ENCODE results near the gene JAZF1.
"Not testable (repeated sequence)": the region's sequence is repeated elsewhere in the genome, so short reads cannot be mapped to it uniquely, and the experiment has no call there.

JAZF1 gene

DNA sequence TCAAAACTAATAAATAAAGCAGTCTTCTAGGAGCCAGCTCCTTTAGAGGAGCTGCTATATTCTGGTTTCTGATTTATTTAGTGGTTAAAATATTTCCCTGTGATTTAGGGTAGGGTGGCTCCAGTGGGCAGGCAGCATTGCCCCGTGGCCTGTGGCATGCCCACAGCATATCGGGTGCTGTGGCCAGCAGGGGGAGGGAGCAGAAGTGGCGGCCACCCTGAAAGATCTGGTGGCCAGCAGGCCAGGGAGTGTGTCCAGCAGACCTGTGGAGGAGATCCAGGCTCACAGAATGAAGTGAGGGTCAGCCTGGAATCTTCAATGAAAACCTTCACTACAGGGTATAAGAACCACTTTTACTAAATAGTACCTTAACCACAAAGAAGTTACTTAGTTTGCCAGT, 251.5 kb downstream of the JAZF1 start:
- DNase-seq, result no peak

DNA sequence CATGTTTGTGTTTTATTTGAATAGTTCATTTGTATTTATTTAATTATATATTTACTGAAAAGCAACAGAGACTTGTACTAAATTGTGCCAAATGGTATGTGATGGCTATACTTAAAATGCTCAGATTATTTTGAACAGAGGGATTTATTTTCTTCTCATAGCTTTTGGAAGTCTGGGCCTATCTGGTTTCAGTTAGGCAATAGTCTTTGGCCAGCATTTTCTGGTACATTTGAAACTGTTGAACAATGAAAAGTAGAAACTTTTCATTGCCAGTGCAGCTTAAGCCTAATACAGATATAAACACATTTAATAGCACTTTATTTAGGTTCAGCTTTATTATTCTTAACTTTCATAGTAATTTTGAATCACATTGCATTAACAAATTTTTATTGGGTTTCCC, 252.6 kb downstream of the JAZF1 start:
- DNase-seq, result no peak

DNA sequence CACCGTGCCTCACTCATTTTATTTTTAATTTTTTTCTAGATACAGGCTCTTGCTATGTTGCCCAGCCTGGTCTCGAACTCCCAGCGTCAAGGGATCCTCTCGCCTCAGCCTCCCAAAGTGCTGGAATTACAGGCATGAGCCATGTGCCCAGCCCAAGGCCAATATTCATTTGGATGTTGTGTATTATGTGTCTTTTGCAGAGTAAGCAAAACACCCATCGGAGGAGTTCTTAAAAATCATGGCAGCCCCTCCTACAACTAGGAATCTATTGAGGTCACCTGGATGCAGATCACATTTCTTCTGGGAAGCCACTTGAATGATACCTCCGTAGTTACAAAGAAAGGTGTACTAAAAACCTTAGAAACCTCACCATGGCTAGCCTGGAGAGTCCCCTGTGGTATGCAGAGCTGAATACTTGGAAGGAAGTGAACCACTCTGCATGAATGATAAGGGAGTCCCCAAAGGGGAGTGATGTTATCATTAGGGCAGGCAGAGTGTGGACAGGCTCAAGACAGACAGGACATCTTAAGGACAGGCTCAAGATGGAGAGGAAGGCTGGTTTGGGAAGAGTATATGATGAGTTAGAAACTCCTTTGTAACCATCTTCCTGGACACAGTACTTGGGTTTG, 254.9 kb downstream of the JAZF1 start:
- no peak for DNase-seq

DNA sequence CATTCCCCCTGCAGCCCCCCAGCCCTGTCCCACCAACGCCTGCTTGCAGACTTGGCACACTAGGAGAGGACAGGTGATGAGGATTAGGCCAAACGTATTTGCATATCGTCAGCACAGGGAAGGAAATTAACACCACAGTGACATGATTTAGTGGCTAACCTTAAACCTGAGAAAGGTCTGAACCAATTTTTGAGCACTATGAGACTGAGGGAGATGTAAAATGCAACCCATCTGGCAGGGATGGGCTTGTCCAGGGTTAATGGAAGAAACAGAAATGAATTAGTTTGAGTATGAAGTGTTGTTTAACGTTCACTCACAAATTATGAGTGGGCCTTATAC, 257.0 kb downstream of the JAZF1 start:
- no peak for DNase-seq

DNA sequence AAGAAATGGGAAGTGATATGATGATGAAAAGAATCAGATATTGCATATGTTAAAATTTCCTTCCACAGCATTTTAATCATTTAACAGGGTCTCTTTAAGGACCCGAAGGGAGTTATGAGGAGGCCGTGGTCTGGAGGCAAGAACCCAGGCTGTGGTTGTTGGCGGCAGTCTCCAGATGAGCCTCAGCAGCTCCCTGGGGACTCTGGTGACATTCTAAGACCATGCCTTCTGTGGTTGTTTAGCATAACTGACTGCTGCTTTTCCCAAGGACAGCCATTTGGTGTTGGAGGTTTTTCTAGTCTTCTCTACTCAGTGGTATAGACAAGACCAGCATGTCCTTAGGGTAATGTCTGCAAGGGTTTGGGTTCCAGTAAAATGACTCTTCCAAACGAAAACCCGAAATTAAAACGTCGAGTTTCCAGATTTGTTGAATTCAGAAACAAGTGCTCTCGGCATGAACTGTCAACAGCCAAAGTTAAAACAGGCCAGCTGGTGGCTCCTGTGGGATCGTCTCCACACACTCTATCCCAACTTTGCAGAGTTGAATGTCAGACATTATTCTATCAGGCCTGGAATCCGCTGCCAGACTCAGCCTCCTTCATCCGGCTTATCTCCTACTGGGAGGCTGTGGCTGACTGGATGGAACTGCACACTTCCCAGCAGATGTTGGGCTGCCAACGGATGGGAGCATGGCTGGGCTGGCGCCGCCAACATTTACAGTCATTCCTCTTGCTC, 257.5 kb downstream of the JAZF1 start:
- DNase-seq, result no peak

DNA sequence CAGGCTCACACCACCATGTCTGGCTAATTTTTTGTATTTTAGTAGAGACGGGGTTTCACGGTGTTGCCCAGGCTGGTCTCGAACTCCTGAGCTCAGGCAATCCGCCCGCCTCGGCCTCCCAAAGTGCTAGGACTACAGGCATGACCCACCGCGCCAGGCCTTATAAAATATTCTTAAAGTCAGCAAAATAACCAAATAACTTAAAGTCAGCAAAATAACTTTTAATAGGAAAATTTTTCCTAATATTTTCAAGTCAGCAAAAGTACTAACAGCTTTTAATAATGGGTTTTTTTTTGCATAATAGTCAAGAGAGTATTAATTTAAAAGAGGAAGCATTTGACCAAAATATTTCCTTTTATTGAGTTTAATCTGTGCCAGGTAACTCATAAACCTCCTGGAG, 258.2 kb downstream of the JAZF1 start:
- DNase-seq, result not testable (repeated sequence)

DNA sequence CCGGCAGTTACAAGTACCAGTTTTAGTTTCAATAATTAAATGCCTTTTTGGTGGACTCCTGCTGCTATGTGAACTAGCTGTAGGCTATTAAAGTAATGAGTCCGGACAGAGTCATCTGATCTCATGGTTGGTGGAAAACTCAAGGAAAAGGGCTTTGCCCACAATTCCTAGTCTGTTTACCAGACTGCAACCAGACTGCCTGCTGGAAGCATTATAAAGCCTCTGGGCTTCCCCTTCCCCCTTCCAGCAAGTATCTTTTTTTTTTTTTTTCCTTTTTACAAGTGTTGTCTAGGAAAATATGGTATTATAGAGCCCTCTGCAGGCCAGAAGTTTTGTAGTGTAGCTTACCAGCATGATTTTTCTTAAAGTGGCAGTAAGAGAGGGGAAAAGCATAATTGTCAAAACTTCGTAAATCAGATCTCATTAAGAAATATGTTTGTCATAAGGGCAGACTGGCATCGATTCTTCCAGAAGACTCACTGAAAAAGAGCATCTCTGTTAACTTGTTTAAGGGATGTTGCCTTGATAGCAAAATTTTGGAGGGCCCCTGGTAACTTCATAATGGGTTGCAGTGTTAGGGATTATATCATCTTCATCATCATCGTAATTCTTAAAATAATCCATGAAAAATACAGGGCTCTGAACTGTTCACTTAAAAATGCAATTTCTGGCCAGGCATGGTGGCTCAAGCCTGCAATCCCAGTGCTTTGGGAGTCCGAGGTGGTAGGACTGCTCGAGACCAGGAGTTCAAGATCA, 259.3 kb downstream of the JAZF1 start:
- peak; percentile 55 for DNase-seq

DNA sequence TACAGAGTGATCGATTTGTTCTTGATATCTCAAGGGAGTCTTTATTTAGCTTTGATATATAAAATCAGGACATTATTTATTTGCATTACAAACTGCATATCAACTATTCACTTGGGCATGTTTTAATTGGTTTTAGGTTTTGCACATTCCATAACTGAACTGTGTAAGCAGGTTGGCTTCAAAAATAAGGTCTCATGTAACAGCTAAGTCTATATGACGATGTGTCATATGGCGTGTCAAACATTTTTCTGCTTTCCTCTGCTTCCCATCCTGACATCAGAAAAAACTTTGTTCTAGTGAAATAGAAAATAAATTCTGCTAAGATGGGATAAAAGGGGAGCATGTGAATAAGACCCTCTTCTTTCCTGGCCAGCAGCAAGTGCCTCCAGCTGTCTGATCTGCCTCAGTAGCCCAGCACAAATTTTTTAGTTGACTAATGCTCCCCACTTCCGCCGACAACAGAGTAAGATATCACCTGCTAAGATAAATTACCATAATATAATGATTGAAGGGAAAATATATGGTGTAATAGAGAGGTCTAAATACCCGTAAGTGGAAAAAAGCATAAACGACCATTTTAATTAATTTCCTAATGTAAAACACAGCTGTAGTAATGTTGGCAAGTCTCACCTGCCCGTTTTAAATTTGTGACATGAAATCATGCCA, 260.2 kb downstream of the JAZF1 start:
- no peak for DNase-seq

DNA sequence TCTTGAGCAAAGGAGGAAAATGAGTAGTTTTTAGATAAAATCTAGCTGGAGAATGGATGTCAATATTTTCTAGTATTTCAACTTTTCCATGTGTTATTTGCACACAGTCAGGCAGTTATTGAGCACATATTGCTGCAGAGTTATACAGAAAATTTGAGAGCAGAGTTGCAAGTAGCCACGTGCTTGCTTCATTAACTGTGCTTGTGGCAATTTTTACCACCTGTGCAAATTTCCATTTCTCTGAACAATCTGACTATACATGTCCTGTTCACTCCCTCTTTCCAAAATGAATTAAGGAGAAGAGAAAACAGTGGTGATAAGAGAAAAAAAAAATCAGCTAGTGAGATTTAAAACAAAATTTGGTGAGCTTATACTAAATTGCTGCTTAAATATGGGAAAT, 262.1 kb downstream of the JAZF1 start:
- DNase-seq, result no peak

DNA sequence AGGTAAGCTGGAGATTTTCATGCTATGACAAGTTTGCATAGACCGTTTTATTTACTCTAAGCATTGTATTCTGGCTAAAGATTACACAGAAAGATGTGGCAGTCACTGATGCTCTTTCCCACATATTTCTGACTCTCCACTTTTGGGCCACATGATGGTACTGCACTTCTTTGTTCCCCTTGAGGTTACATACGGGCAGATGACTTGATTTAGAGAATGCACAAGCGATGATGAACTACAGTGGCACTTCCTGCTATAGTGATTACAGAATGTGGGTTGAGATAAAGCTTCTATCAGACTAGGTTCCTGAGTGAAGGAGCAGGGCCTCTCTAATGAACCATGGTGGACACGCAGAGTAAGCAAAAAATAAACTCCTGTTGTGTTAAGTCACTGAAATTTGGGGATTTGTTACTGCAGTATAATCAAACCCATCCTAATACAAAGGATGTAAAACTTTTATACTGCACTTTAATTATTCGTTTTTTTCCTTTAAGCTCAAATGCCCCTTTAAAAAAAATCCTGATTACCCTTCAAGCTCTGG, 262.8 kb downstream of the JAZF1 start:
- DNase-seq, result peak; percentile 19

DNA sequence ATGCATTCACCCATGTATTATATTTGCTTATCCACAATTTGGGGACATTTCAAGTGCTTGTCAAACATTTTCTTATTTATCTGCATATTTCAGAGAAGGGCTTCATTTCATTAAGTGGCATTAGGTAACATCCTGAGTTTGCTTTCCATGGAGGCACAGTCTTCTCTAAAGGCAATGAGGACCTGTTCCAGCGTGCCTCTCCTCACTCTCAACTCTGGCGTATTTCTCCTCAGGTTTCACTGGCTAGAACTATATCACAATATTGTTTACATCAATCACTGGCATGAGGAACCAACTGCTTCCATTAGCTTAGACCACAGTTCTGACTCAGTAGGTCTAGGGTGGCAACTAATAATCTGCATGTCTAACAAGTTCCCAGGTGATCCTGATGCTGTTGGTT, 263.5 kb downstream of the JAZF1 start:
- peak; percentile 87 for DNase-seq

DNA sequence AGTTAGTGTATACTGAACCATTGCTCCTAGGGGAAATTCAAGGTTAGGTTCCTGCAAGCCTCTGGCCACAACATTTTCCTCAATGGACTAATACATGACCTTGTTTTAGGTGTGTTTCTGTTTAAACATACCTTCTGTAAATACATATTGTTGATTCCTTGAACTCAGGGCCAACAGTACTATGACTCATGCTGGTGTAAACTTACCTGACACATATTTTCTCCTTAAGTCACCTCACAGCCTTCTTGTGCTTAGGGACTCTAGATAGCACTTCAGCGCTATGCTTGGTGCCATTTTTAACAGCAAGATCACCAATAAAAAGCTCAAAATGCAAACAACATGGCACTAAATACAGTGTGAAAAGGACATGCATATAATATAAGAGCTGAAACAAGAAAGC, 264.2 kb downstream of the JAZF1 start:
- no peak for DNase-seq

DNA sequence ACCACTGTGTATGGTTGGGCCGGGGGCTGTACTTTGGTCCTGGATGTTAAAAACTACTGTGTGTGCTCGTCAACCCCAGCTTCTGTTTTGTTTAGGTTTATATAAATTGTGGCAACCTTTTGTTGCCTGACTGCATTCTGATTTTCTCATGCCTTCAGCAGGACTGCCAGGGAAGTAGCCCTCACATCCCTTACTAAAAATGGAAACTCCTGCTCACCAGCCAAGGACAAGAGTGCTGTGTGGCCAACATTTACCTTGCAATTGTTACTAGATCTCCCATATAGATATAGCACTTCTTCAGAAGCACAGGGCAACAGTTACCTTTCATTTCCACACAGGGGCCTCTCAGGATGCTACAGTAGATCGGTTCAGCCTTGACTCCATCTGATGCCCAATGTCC, 266.2 kb downstream of the JAZF1 start:
- no peak for DNase-seq

DNA sequence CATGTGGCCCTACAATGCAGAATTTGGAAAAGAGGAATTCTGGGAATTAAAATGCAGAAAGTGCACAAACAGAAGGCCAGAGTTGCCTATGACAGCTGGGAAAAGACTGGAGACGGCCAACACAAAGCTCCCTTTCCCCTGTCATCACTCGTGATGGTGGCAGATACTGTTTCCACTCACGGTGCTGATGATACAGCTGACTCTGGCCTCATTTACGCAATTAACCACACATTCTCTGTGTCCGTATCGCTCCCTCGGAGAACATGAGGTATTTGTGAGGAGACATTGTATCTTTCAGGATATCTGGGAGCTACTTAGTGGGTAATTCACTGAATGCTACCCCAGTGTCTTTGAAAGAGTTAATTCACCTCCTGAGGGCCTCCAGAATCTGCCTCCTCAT, 267.8 kb downstream of the JAZF1 start:
- DNase-seq, result no peak

DNA sequence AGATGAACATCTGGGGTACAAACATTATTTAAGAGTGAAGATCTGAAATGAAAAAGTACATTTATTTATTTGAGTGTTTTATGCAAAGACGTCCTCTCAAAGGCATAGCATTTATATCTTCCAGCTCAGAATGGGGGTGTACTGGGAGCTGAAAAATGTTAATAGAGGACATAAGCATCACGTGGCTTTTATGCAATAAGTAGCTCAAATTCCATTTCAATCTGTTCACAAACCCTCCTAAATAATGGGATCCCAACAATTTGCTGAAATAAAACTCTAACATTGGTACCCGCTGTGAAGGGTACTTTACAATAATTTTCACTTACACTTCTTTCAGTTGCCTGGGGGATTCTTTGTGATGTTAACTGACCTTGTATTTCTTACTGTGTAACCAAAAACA, 268.7 kb downstream of the JAZF1 start:
- DNase-seq, result no peak

DNA sequence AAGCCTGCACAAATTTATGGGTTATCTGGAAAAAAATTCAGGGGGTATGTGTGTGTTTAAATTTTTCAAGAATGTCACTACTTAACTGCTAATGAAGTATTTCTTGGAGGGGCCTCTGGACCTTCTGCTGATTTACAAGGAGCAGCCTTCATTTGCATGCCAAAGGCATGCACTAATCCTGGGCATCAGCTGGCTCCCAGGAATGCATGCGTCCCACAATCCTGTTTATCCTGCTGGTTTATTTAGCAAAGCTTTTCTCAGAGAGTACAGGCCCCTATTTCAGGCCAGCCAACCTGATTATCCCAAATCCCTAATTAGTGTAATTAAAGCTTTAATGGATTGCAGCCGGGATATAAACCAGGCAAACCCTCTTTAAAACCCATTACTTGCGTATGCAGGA, 270.3 kb downstream of the JAZF1 start:
- no peak for DNase-seq

DNA sequence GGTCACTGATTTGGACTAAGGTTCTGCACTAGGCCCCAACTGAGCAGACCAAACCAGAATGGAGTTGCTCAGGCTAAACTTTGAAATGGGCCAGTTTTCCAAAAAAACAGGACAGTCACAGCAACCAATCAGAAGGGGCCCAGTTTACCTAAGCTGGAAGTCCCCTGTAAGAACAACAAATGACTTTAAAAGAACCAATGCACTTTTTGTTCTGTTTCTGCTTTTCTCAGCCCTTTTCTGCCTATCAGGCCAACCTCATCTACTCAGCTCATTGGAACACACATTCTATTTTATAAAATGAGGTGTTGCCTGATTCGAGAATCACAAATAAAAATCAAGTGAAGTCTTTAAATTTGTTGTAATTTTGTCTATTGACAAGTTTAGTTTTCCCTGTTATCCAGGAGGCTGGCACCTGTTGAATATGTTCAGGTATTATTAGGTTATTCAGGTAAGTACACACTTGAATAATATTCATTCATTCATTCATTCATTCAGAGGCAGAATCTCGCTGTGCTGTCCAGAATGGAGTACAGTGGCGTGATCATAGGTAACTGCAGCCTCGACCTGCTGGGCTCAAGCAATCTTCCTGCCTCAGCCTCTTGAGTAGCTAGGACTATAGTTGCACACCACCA, 271.9 kb downstream of the JAZF1 start:
- no peak for DNase-seq

DNA sequence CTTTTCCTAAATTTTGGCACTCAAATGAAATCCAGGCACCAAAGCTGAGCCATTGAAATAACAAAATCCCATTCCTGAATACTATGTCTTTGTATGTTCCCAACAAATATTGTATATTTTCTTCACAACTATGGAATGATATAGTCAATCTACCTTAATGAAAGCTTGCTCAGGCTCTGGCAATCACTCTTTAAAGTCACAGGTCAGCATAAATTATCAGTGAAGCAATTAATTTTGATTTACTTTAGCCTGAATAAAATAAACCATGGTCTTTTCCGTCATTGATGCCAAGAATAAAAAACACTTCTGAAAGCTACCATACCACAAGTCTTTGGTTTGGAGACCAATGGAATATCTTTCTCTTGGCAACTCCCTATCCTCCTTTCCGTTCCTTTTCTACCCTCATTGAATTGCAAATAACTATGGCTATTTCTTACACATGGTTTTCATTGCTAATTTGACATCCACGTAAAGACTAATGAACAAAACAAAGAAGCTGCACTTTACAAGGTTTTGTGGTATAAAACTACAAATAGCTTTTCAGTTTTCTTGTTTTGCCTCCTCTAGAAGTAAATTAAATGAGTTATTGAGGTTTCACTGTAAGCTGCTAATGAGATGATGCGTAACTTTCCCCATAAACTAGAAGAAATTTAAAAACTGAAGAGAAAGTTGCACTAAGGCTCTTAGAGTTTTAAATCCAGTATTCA, 274.1 kb downstream of the JAZF1 start:
- no peak for DNase-seq

DNA sequence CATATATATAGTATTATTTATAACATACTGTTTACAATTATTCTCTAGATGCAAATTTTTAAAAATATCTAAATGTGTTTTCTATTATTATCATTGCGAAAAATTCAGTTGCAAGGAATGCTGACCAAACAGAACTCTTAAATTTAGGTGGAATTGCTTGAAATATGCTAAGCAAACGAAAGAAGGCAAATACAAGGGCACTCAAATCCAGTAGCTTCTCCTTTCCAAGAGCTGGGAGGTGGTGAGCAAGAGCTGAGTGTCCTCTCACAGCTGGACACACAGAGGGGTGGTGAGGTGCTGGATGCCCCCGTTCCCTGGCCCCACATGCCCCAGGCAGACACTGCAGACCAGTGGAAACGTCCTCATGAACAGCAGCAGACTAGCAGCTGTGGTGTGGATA, 274.6 kb downstream of the JAZF1 start:
- DNase-seq, result no peak

DNA sequence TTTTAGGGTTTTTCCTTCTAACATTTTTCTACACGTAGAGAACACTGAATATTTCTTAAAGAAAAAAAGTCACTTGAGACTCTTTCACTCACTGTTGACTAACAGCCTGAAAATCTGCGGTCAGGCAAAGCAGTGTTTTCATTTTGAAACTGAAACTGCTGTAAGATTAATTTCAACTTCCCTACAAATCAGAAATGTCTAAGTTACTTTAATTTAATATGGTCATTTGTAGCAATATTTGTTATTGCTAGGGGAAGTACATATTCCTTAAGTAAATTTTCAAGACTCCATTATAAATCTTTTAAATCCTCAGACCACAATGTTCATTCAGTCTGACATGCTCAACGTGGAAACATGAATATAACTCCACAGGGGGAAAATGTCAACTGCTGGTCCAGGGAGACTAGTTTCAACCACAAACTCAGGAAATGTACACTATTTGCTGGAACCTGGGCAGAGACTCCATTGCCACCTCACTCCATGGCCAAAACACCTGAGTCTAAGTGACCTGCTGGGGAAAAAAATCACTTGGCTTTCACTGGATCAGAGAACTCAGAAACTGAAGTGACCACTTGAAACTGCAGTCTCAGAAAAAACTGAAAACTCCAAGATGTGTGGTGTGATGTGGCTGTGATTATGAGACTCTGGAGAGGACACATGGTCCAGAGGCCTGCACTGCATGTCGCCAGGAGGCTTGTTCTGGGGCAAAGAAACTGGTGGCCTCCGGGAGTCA, 279.4 kb downstream of the JAZF1 start:
- no peak for DNase-seq

DNA sequence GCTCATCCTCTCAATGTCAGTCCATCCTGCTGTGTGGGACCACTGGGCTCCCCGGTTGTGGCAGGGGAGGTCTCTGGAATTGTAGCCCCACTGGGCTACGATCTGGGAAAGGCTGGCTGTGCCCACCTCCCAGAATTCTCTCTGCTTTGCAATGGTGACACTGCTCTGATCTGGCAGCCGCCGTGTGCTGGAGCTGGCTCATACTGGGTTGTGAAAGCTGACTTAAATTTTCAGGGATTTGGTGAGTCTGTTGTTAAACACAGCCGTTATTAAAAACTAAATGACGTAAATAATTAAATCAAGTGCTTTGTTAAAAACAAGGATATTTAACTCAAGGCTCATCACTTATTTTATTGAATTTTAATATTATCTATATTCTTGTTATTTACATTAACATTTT, 280.6 kb downstream of the JAZF1 start:
- DNase-seq, result no peak

DNA sequence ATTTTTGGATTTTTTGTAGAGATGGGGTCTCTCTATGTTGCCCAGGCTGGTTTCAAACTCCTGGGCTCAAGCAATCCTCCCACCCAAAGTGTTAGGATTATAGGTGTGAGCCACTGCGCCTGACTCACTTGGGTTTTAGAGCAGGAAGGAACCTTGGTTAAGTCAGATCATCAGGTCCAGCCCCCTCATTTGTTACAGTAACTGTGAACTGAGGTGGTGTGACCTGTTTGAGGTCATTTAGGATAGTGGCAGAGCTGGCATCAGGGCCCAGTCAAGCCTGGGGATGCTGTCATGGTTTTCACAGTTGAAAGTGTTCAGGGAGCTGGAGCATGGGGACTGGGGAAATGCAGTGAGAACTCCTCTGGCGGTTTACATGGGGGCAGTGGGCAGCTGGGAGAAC, 281.0 kb downstream of the JAZF1 start:
- no peak for DNase-seq
